ENCODE data around the gene SMIM36.

- TF ChIP-seq CTCF (IDR thresholded peaks at IDR 0.05 in 4 of 5, conservative IDR thresholded peaks at IDR 0.05 in 1 of 5) = no peak
- TF ChIP-seq POLR2A (IDR thresholded peaks at IDR 0.05) = no peak
Observed at GRCh38 chr17:55462234-55462633, 49.0 kb downstream of the SMIM36 start.
